Spleen (tissue), 7 donors: Measurements from ENCODE around the gene LRP1B.

Source experiments
- POLR2AphosphoS5 ChIP-seq, 3 donors: sonication (generic); formaldehyde crosslinking; IDR thresholded peaks; one replicate each; pipeline ENCODE4 v1.5.1; 2017; ENCODE audit warnings: antibody characterized with exemption in 3 of 3
- TF ChIP-seq, protein P1 (sequence below), 11 experiments: fragments of 200-600 bp in 7 of 11; fragments of 450-650 bp in 4 of 11; sonication (generic) in 4 of 11; IDR thresholded peaks in 8 of 11; conservative IDR thresholded peaks in 3 of 11; 1 replicate in 7 of 11; 2 replicates in 4 of 11; pipeline versions ENCODE4 v1.4.0 to v1.8.0; 2016 to 2021; ENCODE audit warnings: antibody characterized with exemption in 11 of 11, inconsistent platforms in 4 of 11, mild to moderate bottlenecking in 1 of 11
- donor health status: DM: no; HTN: no; CAD: no; lungs with moderate emphysema.
- donor health status: DM: no; HTN: no; CAD: no.
- donor health status: DM: no; HTN: no; CAD: no.

DNA sequence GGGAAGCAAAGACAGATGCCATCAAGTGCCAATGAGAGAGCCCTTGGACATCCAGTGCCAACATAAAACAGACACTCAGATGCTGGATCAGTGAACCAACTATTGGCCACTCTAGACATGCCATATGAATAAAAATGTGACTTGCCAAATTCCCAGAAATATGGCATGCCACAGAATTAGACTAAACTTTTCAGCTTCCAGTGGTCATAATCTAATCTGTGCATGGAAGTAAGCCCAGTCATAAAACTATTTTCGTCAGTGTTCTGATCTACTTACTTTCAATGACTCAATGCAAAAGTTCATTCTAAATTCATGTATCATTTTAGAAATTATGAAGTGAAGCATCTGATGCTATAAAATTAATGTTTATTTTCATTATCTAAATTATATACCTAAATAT, 1844.4 kb downstream of the LRP1B start:
- no peak for TF ChIP-seq POLR2AphosphoS5 (IDR thresholded peaks at IDR 0.05)
- TF ChIP-seq, protein P1, sequence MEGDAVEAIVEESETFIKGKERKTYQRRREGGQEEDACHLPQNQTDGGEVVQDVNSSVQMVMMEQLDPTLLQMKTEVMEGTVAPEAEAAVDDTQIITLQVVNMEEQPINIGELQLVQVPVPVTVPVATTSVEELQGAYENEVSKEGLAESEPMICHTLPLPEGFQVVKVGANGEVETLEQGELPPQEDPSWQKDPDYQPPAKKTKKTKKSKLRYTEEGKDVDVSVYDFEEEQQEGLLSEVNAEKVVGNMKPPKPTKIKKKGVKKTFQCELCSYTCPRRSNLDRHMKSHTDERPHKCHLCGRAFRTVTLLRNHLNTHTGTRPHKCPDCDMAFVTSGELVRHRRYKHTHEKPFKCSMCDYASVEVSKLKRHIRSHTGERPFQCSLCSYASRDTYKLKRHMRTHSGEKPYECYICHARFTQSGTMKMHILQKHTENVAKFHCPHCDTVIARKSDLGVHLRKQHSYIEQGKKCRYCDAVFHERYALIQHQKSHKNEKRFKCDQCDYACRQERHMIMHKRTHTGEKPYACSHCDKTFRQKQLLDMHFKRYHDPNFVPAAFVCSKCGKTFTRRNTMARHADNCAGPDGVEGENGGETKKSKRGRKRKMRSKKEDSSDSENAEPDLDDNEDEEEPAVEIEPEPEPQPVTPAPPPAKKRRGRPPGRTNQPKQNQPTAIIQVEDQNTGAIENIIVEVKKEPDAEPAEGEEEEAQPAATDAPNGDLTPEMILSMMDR (IDR thresholded peaks at IDR 0.05 in 8 of 11, conservative IDR thresholded peaks at IDR 0.05 in 3 of 11): no peak
